HepG2 (cell line): Measurements from ENCODE around the gene PANX1. TPM values are rescaled to one million over a fixed set of nuclear protein-coding genes. Genes with fewer than 3 reads are reported as not detected.

Source experiments
- ATAC-seq: fragments of 200-7000 bp; cut with Tn5 transposase; 3 replicates; pipeline ENCODE4 v1.9.1; 2020; ENCODE audit warnings: mild to moderate bottlenecking, moderate library complexity
- BruUV-seq: library from RNA; stranded (reverse); fragments of 400-500 nt; replicated peaks from 2 replicates; lab custom pipeline; 2021; lab: Mats Ljungman, UMichigan
- CTCF ChIA-PET: fragments of 300-600 bp; formaldehyde crosslinking; extraction: SDS; loops from one replicate; lab custom pipeline; 2021; ENCODE audit warnings: low total read pairs, inconsistent platforms, low intra/inter-chr PET ratio; lab: Yijun Ruan, JAX
- POLR2A ChIA-PET: fragments of 350-600 bp; sonication (Branson Sonifier 250); formaldehyde crosslinking; loops from one replicate; lab custom pipeline; 2020; ENCODE audit warnings: antibody characterized with exemption, inconsistent platforms; lab: Yijun Ruan, JAX
- DNase-seq: peaks from one replicate; pipeline ENCODE4 v3.0.0-alpha.2; 2015; ENCODE audit warnings: low spot score
- FAIRE-seq: peaks from 3 replicates; lab custom pipeline; 2011; peaks lifted over from hg19 to GRCh38; lab: Jason Lieb, UNC
- H2AFZ ChIP-seq: one replicate; pipeline ENCODE4 v1.6.1; 2011; ENCODE audit warnings: low read length, inconsistent platforms
- H3K27ac ChIP-seq: fragments of 300-600 bp; 3 replicates; pipeline ENCODE4 v1.8.0; 2011; ENCODE audit warnings: mixed run types, mild to moderate bottlenecking, mixed read lengths, low read length, inconsistent platforms; ENCODE audit not compliant: insufficient read depth; ENCODE audit errors: extremely low read length
- H3K27me3 ChIP-seq, 2 experiments: fragments of 200-600 bp in 1 of 2; 2 replicates in 1 of 2; 3 replicates in 1 of 2; pipeline versions ENCODE4 v1.6.0 to v1.8.0; 2011; ENCODE audit warnings: low read length in 2 of 2, mild to moderate bottlenecking in 2 of 2, moderate library complexity in 2 of 2, inconsistent platforms in 1 of 2; ENCODE audit not compliant: insufficient read depth in 2 of 2, control insufficient read depth in 1 of 2
- H3K36me3 ChIP-seq, 2 experiments: fragments of 200-600 bp in 1 of 2; replicated peaks in 1 of 2; 2 replicates in 1 of 2; 3 replicates in 1 of 2; pipeline versions ENCODE4 v1.5.1 to v1.8.0; 2011; ENCODE audit warnings: low read length in 2 of 2, inconsistent platforms in 1 of 2; ENCODE audit not compliant: insufficient read depth in 2 of 2, control insufficient read depth in 1 of 2
- H3K4me1 ChIP-seq: 2 replicates; pipeline ENCODE4 v1.5.1; 2012; ENCODE audit warnings: low read length, inconsistent platforms; ENCODE audit not compliant: insufficient read depth
- H3K4me2 ChIP-seq: 2 replicates; pipeline ENCODE4 v1.6.0; 2011; ENCODE audit warnings: low read depth, low read length, inconsistent platforms
- H3K4me3 ChIP-seq, 3 experiments: fragments of 200-600 bp in 1 of 3; sonication (generic), shearing (Covaris generic) in 1 of 3; replicated peaks in 1 of 3; 2 replicates each; pipeline ENCODE4 v1.5.1; 2011 to 2016; ENCODE audit warnings: low read length in 3 of 3, inconsistent platforms in 2 of 3, low read depth in 2 of 3, mild to moderate bottlenecking in 2 of 3, control low read depth in 1 of 3, mixed read lengths in 1 of 3; ENCODE audit not compliant: insufficient read depth in 1 of 3
- H3K79me2 ChIP-seq: one replicate; pipeline ENCODE4 v1.6.1; 2011; ENCODE audit warnings: low read length, inconsistent platforms; ENCODE audit not compliant: insufficient read depth
- H3K9ac ChIP-seq: 2 replicates; pipeline ENCODE4 v1.6.0; 2011; ENCODE audit warnings: mild to moderate bottlenecking, low read depth, low read length, inconsistent platforms; ENCODE audit not compliant: insufficient read depth
- H3K9me3 ChIP-seq: 2 replicates; pipeline ENCODE4 v1.5.1; 2012; ENCODE audit warnings: mild to moderate bottlenecking, low read length
- H4K20me1 ChIP-seq: 2 replicates; pipeline ENCODE4 v1.6.0; 2011; ENCODE audit warnings: inconsistent platforms, mild to moderate bottlenecking, low read length, moderate library complexity; ENCODE audit not compliant: insufficient read depth
- CEBPB ChIP-seq: IDR thresholded peaks from 2 replicates; pipeline ENCODE4 v1.6.1; 2011; ENCODE audit warnings: low read depth, low read length, improper control_type of control experiment, borderline replicate concordance
- MAF1 ChIP-seq: sonication (generic); formaldehyde crosslinking; IDR thresholded peaks from 2 replicates; pipeline ENCODE4 v1.5.0; 2020; ENCODE audit warnings: missing genetic modification reagents, borderline replicate concordance
- SNAPC2 ChIP-seq: sonication (generic); formaldehyde crosslinking; IDR thresholded peaks from 2 replicates; pipeline ENCODE4 v1.8.1; 2022; ENCODE audit warnings: mild to moderate bottlenecking, missing genetic modification reagents
- ZNF547 ChIP-seq: sonication (generic); formaldehyde crosslinking; IDR thresholded peaks from 2 replicates; pipeline ENCODE4 v1.5.1; 2020; ENCODE audit warnings: mild to moderate bottlenecking, missing genetic modification reagents
- ZNF549 ChIP-seq: sonication (generic); formaldehyde crosslinking; IDR thresholded peaks from 2 replicates; pipeline ENCODE4 v1.5.0; 2020; ENCODE audit warnings: missing genetic modification reagents
- ZNF562 ChIP-seq: sonication (generic); formaldehyde crosslinking; IDR thresholded peaks from 2 replicates; pipeline ENCODE4 v1.8.0; 2022; ENCODE audit warnings: missing genetic modification reagents, borderline replicate concordance
- ZNF574 ChIP-seq: sonication (generic); formaldehyde crosslinking; IDR thresholded peaks from 2 replicates; pipeline ENCODE4 v1.4.0; 2020; ENCODE audit warnings: missing genetic modification reagents
- ZNF598 ChIP-seq: sonication (generic); formaldehyde crosslinking; IDR thresholded peaks from 2 replicates; pipeline ENCODE4 v1.5.1; 2020; ENCODE audit warnings: mild to moderate bottlenecking, missing genetic modification reagents, borderline replicate concordance
- in situ Hi-C: cut with HindIII; loops from 2 replicates; pipeline ENCODE4 v1.10.0; 2017; ENCODE audit warnings: low pct_unique_long_range_greater_than_20kb; ENCODE audit not compliant: extremely low pct_ligation_motif_present
- intact Hi-C: fragments of 100-400 bp; cut with micrococcal nuclease; formaldehyde crosslinking; loops from one replicate; pipeline ENCODE4 v1.10.0; 2022; ENCODE audit not compliant: unreplicated experiment
- polyA plus RNA-seq, 8 experiments: library from polyadenylated mRNA; depleted of rRNA in 3 of 8; stranded (reverse) in 7 of 8; unstranded in 1 of 8; fragments of >200 nt; fragmentation: Illumina TruSeq in 4 of 8; extraction: Trizol in 4 of 8; gene quantifications; 2 replicates each; pipeline versions ENCODE4 v1.2.1 to v1.2.3, GENCODE V29; 2011 to 2016; ENCODE audit warnings: low read depth in 4 of 8, missing spikeins in 1 of 8, mixed read lengths in 1 of 8; ENCODE audit not compliant: insufficient read depth in 1 of 8
- total RNA-seq, 5 experiments: library from RNA; depleted of rRNA; stranded (reverse); fragments of >200 nt; fragmentation: Illumina TruSeq; extraction: Trizol; gene quantifications; 2 replicates each; pipeline ENCODE4 v1.2.3, GENCODE V29; 2016; ENCODE audit warnings: low read depth in 1 of 5
- TF ChIP-seq, protein P1 (sequence below): sonication (generic); formaldehyde crosslinking; IDR thresholded peaks from 2 replicates; pipeline ENCODE4 v1.4.0; 2020; ENCODE audit warnings: mild to moderate bottlenecking, missing genetic modification reagents, borderline replicate concordance

Gene PANX1
- total and polyA plus RNA-seq, 2 of the 13 experiments (the other 11 are each of a cell fraction or from before 2014, with no cell fraction given) = 8.3 to 24.8 TPM

- FAIRE-seq = no peak
- no TSS peak for BruUV-seq
- H3K27me3 ChIP-seq = no peaks in the 10 kb centered on the region
Measured at GRCh38 chr11:94100253-94100652, 28.4 kb upstream of the PANX1 start.

More at GRCh38 chr11:94100253-94100652, 28.4 kb upstream of the PANX1 start:
- Histone ChIP-seq H3K27ac (no peak overlapping the region), H4K20me1 (no peaks in the 10 kb centered on the region), H3K4me2 (no peak overlapping the region), H3K4me3 (no peak overlapping the region), H3K4me1 (no peaks in the 10 kb centered on the region), H3K9ac (no peak overlapping the region), H3K36me3 (no peaks in the 10 kb centered on the region), H3K9me3 (no peaks in the 10 kb centered on the region), H2AFZ (no peak overlapping the region), H3K79me2 (no peaks in the 10 kb centered on the region)
- intact Hi-C loops = no loop called here
- TF ChIP-seq ZNF574 = no peak
- TF ChIP-seq MAF1 (CRISPR knock-in tag) = no peak
- no peak for TF ChIP-seq ZNF549 (CRISPR knock-in tag)
- no peak for TF ChIP-seq ZNF547 (CRISPR knock-in tag)
- TF ChIP-seq CEBPB = no peak
- TF ChIP-seq, protein P1, sequence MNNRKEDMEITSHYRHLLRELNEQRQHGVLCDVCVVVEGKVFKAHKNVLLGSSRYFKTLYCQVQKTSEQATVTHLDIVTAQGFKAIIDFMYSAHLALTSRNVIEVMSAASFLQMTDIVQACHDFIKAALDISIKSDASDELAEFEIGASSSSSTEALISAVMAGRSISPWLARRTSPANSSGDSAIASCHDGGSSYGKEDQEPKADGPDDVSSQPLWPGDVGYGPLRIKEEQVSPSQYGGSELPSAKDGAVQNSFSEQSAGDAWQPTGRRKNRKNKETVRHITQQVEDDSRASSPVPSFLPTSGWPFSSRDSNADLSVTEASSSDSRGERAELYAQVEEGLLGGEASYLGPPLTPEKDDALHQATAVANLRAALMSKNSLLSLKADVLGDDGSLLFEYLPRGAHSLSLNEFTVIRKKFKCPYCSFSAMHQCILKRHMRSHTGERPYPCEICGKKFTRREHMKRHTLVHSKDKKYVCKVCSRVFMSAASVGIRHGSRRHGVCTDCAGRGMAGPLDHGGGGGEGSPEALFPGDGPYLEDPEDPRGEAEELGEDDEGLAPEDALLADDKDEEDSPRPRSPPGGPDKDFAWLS (CRISPR knock-in tag) = no peak
- no peak for TF ChIP-seq ZNF562 (CRISPR knock-in tag)
- no peak for TF ChIP-seq SNAPC2 (CRISPR knock-in tag)
- TF ChIP-seq ZNF598 (CRISPR knock-in tag) = no peak
- in situ Hi-C loops = no loop called here
- ATAC-seq (no peak), DNase-seq (no peak)
- POLR2A ChIA-PET = no interaction called here
- CTCF ChIA-PET = no interaction called here
